ENCODE results near the gene SLC6A17. TPM values are rescaled to one million over a fixed set of nuclear protein-coding genes. Genes with fewer than 3 reads are reported as not detected.

Gene SLC6A17
- total RNA-seq, 1 donor from 2014 or later: 1.7 TPM

DNA sequence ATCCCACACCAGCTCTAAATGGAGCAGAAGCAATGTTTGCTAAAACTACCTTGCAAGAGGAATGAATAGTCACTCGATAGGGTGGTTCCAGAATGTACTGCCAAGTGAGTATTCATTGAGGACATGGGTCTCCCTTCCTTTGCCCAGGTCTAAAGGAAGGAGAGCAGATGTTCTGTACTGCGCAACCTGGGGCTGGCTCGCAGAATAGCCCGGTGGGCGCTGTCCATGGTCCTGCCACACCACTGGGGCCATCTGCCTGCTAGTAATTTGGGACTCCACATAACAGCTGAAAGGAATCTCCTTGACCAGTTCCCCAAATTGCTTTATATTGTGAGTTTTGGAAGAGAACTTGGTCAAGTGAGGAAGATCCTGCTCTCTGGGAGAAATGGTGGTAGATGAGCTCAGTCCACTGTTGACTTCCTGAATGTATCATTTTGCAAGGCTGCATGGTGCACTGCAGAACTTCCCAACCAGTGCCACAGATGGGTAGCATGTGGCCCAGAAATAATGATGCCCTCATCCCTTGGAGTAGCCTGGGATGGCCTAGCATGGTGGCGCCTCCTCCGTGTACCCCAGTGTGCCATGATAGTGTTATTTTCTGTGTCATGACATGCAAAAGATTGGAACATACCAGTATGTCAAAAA, 5.7 kb downstream of the SLC6A17 start:
- Histone ChIP-seq H3K27me3 (peaks cover 3% of the 10 kb centered on the region), H3K9me3 (no peaks in the 10 kb centered on the region), H3K4me3 (no peak overlapping the region), H3K36me3 (no peaks in the 10 kb centered on the region), H3K4me1 (peaks cover 2% of the 10 kb centered on the region), H3K27ac (no peak overlapping the region)
- DNase-seq (ENCODE audit: extremely low spot score in 2 of 2): no peak
- intact Hi-C loops (cut with DNase I): no loop called here
- TF ChIP-seq, protein P1, sequence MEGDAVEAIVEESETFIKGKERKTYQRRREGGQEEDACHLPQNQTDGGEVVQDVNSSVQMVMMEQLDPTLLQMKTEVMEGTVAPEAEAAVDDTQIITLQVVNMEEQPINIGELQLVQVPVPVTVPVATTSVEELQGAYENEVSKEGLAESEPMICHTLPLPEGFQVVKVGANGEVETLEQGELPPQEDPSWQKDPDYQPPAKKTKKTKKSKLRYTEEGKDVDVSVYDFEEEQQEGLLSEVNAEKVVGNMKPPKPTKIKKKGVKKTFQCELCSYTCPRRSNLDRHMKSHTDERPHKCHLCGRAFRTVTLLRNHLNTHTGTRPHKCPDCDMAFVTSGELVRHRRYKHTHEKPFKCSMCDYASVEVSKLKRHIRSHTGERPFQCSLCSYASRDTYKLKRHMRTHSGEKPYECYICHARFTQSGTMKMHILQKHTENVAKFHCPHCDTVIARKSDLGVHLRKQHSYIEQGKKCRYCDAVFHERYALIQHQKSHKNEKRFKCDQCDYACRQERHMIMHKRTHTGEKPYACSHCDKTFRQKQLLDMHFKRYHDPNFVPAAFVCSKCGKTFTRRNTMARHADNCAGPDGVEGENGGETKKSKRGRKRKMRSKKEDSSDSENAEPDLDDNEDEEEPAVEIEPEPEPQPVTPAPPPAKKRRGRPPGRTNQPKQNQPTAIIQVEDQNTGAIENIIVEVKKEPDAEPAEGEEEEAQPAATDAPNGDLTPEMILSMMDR (IDR thresholded peaks at IDR 0.05): no peak
- TF ChIP-seq POLR2A (IDR thresholded peaks at IDR 0.05) (no peak), POLR2AphosphoS5 (IDR thresholded peaks at IDR 0.05; ENCODE audit: insufficient read depth in 1 of 2, low read depth in 1 of 2) (no peak)

DNA sequence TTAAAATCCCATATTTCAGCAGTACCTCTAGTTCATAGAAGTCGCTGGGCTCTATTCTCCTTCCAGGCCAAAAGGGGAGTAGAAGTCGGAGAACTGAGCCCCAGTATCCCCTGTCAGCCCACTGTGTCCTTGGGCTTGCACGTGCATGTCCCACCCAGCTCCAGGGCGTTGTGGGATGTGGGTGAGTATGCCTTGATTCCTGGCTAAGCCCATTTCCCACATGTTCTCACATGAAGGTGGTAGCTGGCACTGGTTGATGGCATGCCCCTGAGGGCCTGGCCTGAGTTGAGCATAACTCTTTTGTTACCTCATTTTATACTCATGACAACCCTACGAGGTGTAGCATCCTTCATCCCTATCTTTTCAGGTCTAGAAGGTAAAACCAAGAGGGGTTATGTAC, 8.0 kb downstream of the SLC6A17 start:
- Histone ChIP-seq H3K36me3 (no peaks in the 10 kb centered on the region), H3K4me1 (no peaks in the 10 kb centered on the region), H3K27me3 (no peaks in the 10 kb centered on the region), H3K27ac (no peak overlapping the region), H3K4me3 (no peak overlapping the region), H3K9me3 (no peaks in the 10 kb centered on the region)
- TF ChIP-seq, protein P1 (IDR thresholded peaks at IDR 0.05): no peak
- TF ChIP-seq POLR2AphosphoS5 (IDR thresholded peaks at IDR 0.05; ENCODE audit: insufficient read depth in 1 of 2, low read depth in 1 of 2) (no peak), POLR2A (IDR thresholded peaks at IDR 0.05) (no peak)
- intact Hi-C loops (cut with DNase I): no loop called here
- no peak for DNase-seq (ENCODE audit: extremely low spot score in 2 of 2)

DNA sequence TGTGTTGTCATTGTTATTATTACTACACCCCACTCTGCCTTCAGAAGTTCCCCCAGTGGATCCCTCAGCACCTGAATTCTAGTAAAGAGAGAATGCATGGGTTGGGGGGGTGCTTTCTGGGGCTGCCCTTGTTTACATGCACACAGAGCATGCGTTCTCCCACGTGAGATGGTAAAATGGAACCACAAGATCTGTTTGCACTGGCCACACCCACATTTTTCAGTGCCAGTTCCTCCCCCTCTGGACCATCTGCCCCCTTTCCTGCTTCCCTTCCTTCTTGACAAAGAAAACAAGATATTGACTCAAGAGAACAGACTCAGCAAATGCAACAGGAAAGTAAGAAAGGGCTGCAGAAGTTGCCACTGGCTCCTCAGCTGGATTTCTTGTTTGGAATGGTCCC, 8.9 kb downstream of the SLC6A17 start:
- no peaks in the 10 kb centered on the region for H3K27me3 ChIP-seq
- H3K36me3 ChIP-seq: no peaks in the 10 kb centered on the region
- TF ChIP-seq POLR2A (IDR thresholded peaks at IDR 0.05) (no peak), POLR2AphosphoS5 (IDR thresholded peaks at IDR 0.05; ENCODE audit: insufficient read depth in 1 of 2, low read depth in 1 of 2) (no peak)
- TF ChIP-seq, protein P1 (IDR thresholded peaks at IDR 0.05): no peak
- no peak overlapping the region for H3K4me3 ChIP-seq
- intact Hi-C loops (cut with DNase I): no loop called here
- H3K4me1 ChIP-seq: no peaks in the 10 kb centered on the region
- H3K27ac ChIP-seq: no peak overlapping the region
- H3K9me3 ChIP-seq: no peaks in the 10 kb centered on the region
- no peak for DNase-seq (ENCODE audit: extremely low spot score in 2 of 2)

DNA sequence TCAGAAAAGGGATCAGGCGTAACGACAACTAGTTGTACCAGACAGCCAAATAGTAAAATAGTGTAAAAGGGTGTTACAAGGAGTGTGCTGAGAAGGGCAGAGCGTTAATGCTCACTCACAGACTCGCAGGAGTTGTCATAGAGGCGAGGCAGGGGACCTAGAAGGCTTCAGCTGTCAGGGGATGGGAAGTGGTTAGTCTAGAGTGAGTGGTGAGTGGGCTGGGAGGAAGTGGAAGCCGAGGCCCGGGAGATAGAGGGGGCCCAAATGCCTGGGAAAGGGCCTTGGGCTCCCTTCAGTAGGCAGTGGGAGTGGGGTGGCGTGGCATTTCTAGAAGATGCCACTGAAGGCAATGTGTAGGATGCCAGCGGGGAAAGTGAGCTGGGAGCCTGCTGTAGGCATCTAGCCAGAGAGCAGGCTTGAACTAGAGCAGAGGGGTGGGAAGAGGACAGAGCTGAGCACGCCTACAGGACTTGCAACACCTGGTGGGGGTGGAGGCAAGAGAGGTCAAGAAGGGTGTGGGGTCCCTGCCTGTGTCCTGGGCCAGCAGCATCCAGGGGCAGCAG, 10.3 kb downstream of the SLC6A17 start:
- Histone ChIP-seq H3K36me3 (no peaks in the 10 kb centered on the region), H3K4me3 (no peak overlapping the region), H3K9me3 (no peaks in the 10 kb centered on the region), H3K4me1 (no peaks in the 10 kb centered on the region), H3K27ac (no peak overlapping the region), H3K27me3 (no peaks in the 10 kb centered on the region)
- DNase-seq (ENCODE audit: extremely low spot score in 2 of 2): no peak
- intact Hi-C loops (cut with DNase I): no loop called here
- TF ChIP-seq, protein P1 (IDR thresholded peaks at IDR 0.05): no peak
- TF ChIP-seq POLR2AphosphoS5 (IDR thresholded peaks at IDR 0.05; ENCODE audit: insufficient read depth in 1 of 2, low read depth in 1 of 2): no peak
- no peak for TF ChIP-seq POLR2A (IDR thresholded peaks at IDR 0.05)

DNA sequence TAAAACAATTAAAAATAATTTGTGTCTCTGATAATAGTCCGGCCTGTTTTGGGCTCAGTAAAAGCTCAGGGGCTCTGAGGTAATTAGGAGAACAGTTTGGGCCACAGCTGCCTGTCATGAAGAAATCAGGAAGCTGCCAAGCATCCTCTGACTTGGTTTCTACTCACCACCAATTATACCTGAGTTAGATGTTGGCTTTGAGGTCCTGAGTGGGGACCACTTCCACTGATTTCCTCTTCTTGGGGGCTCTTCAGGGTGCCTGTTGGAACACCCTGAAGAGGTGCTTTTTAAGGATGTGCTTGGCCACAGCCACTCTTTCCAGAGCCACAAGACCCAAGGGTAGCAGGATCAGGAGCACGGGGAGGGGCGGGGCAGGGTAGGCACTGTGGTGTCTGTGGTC, 10.9 kb downstream of the SLC6A17 start:
- TF ChIP-seq, protein P1 (IDR thresholded peaks at IDR 0.05): no peak
- no peak for TF ChIP-seq POLR2AphosphoS5 (IDR thresholded peaks at IDR 0.05; ENCODE audit: insufficient read depth in 1 of 2, low read depth in 1 of 2)
- no peak for TF ChIP-seq POLR2A (IDR thresholded peaks at IDR 0.05)
- Histone ChIP-seq H3K9me3 (no peaks in the 10 kb centered on the region), H3K4me1 (no peaks in the 10 kb centered on the region), H3K27me3 (no peaks in the 10 kb centered on the region), H3K36me3 (no peaks in the 10 kb centered on the region), H3K4me3 (no peak overlapping the region), H3K27ac (no peak overlapping the region)
- DNase-seq (ENCODE audit: extremely low spot score in 2 of 2): no peak
- intact Hi-C loops (cut with DNase I): no loop called here
